ENCODE measurements around the gene THADA. TPM values are rescaled to one million over a fixed set of nuclear protein-coding genes. Genes with fewer than 3 reads are reported as not detected.
"Not testable (repeated sequence)": the region's sequence is repeated elsewhere in the genome, so short reads cannot be mapped to it uniquely, and the experiment has no call there.

The THADA gene
- total RNA-seq, 1 donor from 2014 or later, result 32.9 TPM

DNA sequence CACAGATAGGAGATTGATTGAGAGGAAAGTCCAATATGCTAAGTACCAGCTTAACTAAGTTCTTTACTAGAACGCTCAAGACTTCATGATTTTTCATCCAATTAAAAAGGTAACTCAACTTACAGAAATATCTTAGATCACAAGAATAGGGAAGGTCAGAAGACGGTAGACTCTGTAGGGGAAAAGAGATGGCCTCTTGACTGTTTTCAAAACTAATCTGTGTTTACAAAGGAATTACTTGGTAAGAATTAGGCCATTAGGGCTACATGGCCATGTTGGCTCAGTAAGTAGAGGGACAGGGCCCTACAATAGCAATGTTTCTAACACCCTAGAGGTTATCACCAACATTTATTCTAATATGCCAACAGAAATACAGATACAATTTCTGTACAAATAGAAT lies 196.7 kb downstream of the THADA start:
- intact Hi-C loops (cut with DNase I), result no loop called here
- ATAC-seq, result no peak
- Histone ChIP-seq H3K4me1 (peaks cover 8% of the 10 kb centered on the region), H3K4me3 (no peak overlapping the region), H3K27ac (peak overlapping the region; percentile 24), H3K27me3 (no peaks in the 10 kb centered on the region), H3K9me3 (no peaks in the 10 kb centered on the region), H3K36me3 (no peaks in the 10 kb centered on the region)
- DNase-seq, result no peak
- TF ChIP-seq, protein P1, sequence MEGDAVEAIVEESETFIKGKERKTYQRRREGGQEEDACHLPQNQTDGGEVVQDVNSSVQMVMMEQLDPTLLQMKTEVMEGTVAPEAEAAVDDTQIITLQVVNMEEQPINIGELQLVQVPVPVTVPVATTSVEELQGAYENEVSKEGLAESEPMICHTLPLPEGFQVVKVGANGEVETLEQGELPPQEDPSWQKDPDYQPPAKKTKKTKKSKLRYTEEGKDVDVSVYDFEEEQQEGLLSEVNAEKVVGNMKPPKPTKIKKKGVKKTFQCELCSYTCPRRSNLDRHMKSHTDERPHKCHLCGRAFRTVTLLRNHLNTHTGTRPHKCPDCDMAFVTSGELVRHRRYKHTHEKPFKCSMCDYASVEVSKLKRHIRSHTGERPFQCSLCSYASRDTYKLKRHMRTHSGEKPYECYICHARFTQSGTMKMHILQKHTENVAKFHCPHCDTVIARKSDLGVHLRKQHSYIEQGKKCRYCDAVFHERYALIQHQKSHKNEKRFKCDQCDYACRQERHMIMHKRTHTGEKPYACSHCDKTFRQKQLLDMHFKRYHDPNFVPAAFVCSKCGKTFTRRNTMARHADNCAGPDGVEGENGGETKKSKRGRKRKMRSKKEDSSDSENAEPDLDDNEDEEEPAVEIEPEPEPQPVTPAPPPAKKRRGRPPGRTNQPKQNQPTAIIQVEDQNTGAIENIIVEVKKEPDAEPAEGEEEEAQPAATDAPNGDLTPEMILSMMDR (IDR thresholded peaks at IDR 0.05), result no peak

DNA sequence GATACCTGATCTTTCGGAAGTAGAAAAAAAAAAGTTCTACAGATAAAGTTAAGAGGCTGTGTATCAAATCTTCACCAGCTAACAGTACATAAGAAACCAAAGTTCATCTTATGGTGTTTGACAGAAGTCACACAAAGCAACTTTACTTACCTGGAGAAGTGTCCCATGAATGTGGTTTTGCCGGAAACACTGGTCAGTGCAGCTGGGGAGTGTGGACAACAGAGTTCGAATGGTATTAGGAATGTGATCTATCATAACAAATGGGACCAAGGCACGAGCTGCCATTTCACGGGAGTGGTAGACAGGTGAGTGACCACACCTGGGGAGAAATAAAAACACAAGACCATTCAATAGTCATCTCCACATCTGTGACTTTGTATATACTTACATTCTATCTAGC lies 198.0 kb downstream of the THADA start:
- no peaks in the 10 kb centered on the region for H3K36me3 ChIP-seq
- no peak overlapping the region for H3K4me3 ChIP-seq
- TF ChIP-seq, protein P1 (IDR thresholded peaks at IDR 0.05), result no peak
- intact Hi-C loops (cut with DNase I), result no loop called here
- no peak for DNase-seq
- H3K27ac ChIP-seq, result no peak overlapping the region
- H3K4me1 ChIP-seq, result peaks cover 8% of the 10 kb centered on the region
- no peaks in the 10 kb centered on the region for H3K9me3 ChIP-seq
- ATAC-seq, result no peak
- no peaks in the 10 kb centered on the region for H3K27me3 ChIP-seq

DNA sequence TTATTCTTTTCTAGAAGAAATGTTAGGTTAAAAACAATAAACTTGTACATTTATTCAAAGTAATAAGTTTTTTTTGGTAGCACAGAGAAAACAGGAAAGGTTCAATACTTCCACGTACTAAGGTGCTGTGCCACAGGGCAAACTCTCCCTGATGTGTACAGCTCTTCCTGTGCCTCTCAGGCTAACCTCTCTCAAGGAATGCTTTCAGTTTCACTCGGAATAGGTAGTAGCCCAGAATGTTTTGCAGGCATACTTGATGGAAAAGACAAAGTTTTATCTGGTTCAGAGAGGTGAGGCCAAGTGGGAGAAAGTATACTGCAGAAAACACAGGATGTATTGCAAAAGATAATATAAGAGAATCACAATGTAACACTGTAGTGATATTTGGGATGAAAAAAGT lies 198.4 kb downstream of the THADA start:
- peak; percentile 71 for ATAC-seq
- Histone ChIP-seq H3K36me3 (no peaks in the 10 kb centered on the region), H3K4me1 (peaks cover 8% of the 10 kb centered on the region), H3K4me3 (no peak overlapping the region), H3K9me3 (no peaks in the 10 kb centered on the region), H3K27me3 (no peaks in the 10 kb centered on the region), H3K27ac (no peak overlapping the region)
- DNase-seq, result no peak
- TF ChIP-seq, protein P1 (IDR thresholded peaks at IDR 0.05), result no peak
- intact Hi-C loops (cut with DNase I), result no loop called here

DNA sequence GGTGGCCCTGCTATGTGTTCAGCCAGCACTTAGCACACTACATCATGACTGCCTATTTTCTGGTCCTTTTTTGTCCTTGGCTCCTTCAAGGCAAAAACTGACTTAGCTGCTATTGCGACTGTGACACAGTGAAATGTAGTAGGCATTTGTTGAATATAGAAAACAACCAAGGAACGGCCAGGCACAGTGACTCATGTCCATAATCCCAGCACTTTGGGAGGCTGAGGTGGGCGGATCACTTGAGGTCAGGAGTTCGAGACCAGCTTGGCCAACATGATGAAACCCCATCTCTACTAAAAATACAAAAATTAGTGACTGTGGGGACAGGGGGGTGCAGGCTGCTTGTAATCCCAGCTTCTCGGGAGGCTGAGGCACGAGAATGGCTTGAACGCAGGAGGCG lies 199.5 kb downstream of the THADA start:
- H3K27me3 ChIP-seq; H3K36me3 ChIP-seq; DNase-seq; H3K4me1 ChIP-seq; intact Hi-C loops (cut with DNase I); H3K27ac ChIP-seq; H3K9me3 ChIP-seq; H3K4me3 ChIP-seq; ATAC-seq: not testable (repeated sequence)

DNA sequence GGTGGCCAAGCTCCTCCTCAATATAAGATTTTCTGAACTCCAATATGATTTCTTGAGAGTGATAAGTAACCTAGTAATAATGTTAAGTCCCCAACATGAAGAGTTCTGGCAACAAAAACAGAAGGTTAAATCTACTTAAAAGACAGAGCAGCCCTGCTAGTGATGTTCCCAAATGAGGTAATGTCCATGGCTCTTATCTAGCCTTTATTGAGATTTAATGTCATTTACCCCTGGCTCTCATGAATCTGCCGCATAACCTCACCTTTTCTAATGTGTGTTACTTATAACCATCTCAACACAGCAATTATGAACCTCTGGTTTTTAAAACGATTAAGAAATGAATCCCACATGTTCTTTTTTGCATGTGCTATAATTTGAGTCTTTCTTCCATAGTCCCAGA lies 201.9 kb downstream of the THADA start:
- ATAC-seq (no peak), DNase-seq (no peak)
- no peaks in the 10 kb centered on the region for H3K9me3 ChIP-seq
- no peaks in the 10 kb centered on the region for H3K27me3 ChIP-seq
- peaks cover 13% of the 10 kb centered on the region for H3K4me1 ChIP-seq
- H3K27ac ChIP-seq, result no peak overlapping the region
- no peak overlapping the region for H3K4me3 ChIP-seq
- intact Hi-C loops (cut with DNase I), result no loop called here
- TF ChIP-seq, protein P1 (IDR thresholded peaks at IDR 0.05), result no peak
- H3K36me3 ChIP-seq, result no peaks in the 10 kb centered on the region

DNA sequence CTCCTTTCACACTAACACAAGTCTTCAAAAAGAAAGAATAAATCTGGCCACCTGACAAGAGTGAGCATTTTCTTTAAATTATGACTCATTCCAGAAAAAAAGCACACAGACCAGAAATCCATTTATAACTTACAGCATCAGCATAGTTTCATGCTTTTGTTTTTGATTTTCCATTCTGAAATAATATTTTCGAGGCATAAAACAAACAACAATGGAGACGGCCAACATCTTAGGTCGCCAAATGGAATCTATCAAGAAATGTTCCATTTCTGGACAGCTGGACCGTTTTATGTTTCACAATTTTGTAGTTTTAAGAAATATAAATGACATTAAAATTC lies 204.0 kb downstream of the THADA start:
- no peak for DNase-seq
- Histone ChIP-seq H3K4me3 (no peak overlapping the region), H3K36me3 (no peaks in the 10 kb centered on the region), H3K9me3 (no peaks in the 10 kb centered on the region), H3K27me3 (no peaks in the 10 kb centered on the region), H3K4me1 (peaks cover 20% of the 10 kb centered on the region), H3K27ac (peak overlapping the region; percentile 44)
- intact Hi-C loops (cut with DNase I), result no loop called here
- TF ChIP-seq, protein P1 (IDR thresholded peaks at IDR 0.05), result no peak
- ATAC-seq, result no peak
